Measurements from ENCODE around the gene SLC35F1.

SLC35F1 gene

GRCh38 chr6:117906507-117906957 is 532 bp upstream of the SLC35F1 start:
- TF ChIP-seq REST (IDR thresholded peaks at IDR 0.05; ENCODE audit: low read depth): peak; percentile 89
- no peak for TF ChIP-seq TCF12 (IDR thresholded peaks at IDR 0.05; ENCODE audit: low read depth)

- TF ChIP-seq CEBPB (IDR thresholded peaks at IDR 0.05) (no peak), MAX (IDR thresholded peaks at IDR 0.05) (peak; percentile 28; the same call in 1 of the 2 replicates), CREB1 (IDR thresholded peaks at IDR 0.05; ENCODE audit: low read depth) (no peak), TAF1 (IDR thresholded peaks at IDR 0.05; ENCODE audit: low read depth) (no peak), REST (IDR thresholded peaks at IDR 0.05; ENCODE audit: low read depth) (no peak), EP300 (IDR thresholded peaks at IDR 0.05; ENCODE audit: borderline replicate concordance) (no peak)
Observed at GRCh38 chr6:117907601-117908245, 659 bp downstream of the SLC35F1 start.

DNA sequence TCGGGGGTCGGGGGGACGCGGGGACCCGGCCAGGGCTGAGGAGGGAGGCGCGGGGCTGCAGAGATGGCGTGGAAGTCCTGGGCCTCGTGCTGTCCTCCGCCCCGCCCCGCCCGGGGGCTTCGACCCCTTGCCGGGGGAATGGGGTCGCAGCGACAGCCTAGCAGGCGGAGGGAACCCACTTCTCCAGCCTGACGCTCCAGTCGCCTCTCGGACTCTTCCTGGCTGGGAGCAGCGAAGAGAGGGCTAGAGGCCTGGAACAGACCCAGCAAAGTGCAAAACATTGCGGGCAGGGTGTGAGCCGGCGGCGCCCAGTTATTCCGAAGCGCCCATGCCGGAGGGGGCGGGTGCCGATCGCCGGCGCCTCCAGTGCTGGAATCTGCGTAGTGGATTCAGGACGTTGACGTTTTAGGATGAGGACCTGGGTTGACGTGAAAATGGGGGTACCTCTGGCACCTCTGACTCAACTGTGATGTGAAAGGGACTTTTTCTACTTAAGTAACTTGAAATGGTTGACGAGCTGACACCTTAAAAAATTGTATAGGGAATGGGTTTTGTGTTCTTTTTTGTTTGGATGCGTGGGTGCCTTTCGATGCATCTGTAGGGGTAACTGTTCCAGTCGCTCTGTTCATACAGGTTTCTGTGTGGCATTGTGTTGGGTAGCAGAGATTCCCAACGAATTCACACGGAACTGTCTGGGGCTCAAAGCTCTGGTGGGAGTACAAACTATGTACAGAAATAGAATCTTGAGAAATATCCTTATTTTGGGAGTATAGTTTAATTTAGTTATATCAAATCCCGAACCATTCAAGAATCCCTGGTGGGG is 1.4 kb downstream of the SLC35F1 start:
- TF ChIP-seq ZBTB7A (IDR thresholded peaks at IDR 0.05; ENCODE audit: low read depth) (peak; percentile 37; the same call in 1 of the 2 replicates), CREB1 (IDR thresholded peaks at IDR 0.05; ENCODE audit: low read depth) (no peak)

GRCh38 chr6:117909638-117910037 is 2.6 kb downstream of the SLC35F1 start:
- TF ChIP-seq REST (IDR thresholded peaks at IDR 0.05; ENCODE audit: low read depth) (no peak), TCF12 (IDR thresholded peaks at IDR 0.05; ENCODE audit: low read depth) (no peak), TEAD4 (IDR thresholded peaks at IDR 0.05) (no peak), EGR1 (IDR thresholded peaks at IDR 0.05) (no peak), TAF1 (IDR thresholded peaks at IDR 0.05; ENCODE audit: low read depth) (no peak), NFIC (IDR thresholded peaks at IDR 0.05) (no peak), YY1 (IDR thresholded peaks at IDR 0.05; ENCODE audit: low read depth) (no peak), CREB1 (IDR thresholded peaks at IDR 0.05; ENCODE audit: low read depth) (no peak), CEBPB (IDR thresholded peaks at IDR 0.05) (no peak), EP300 (IDR thresholded peaks at IDR 0.05; ENCODE audit: borderline replicate concordance) (no peak), RAD21 (IDR thresholded peaks at IDR 0.05; ENCODE audit: low read depth) (no peak), ZBTB7A (IDR thresholded peaks at IDR 0.05; ENCODE audit: low read depth) (no peak)

- TF ChIP-seq TAF1 (IDR thresholded peaks at IDR 0.05; ENCODE audit: low read depth): no peak
- no peak for TF ChIP-seq EP300 (IDR thresholded peaks at IDR 0.05; ENCODE audit: borderline replicate concordance)
- no peak for TF ChIP-seq ZBTB7A (IDR thresholded peaks at IDR 0.05; ENCODE audit: low read depth)
- TF ChIP-seq, protein P1, sequence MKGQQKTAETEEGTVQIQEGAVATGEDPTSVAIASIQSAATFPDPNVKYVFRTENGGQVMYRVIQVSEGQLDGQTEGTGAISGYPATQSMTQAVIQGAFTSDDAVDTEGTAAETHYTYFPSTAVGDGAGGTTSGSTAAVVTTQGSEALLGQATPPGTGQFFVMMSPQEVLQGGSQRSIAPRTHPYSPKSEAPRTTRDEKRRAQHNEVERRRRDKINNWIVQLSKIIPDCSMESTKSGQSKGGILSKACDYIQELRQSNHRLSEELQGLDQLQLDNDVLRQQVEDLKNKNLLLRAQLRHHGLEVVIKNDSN (IDR thresholded peaks at IDR 0.05): no peak
- no peak for TF ChIP-seq REST (IDR thresholded peaks at IDR 0.05; ENCODE audit: low read depth)
- no peak for TF ChIP-seq CEBPB (IDR thresholded peaks at IDR 0.05)
- TF ChIP-seq CREB1 (IDR thresholded peaks at IDR 0.05; ENCODE audit: low read depth): no peak
- no peak for TF ChIP-seq FOXM1 (IDR thresholded peaks at IDR 0.05; ENCODE audit: borderline replicate concordance, low read depth)
- TF ChIP-seq MAX (IDR thresholded peaks at IDR 0.05): no peak
- no peak for TF ChIP-seq RAD21 (IDR thresholded peaks at IDR 0.05; ENCODE audit: low read depth)
- TF ChIP-seq TEAD4 (IDR thresholded peaks at IDR 0.05): no peak
- TF ChIP-seq TCF12 (IDR thresholded peaks at IDR 0.05; ENCODE audit: low read depth): no peak
- TF ChIP-seq EGR1 (IDR thresholded peaks at IDR 0.05): no peak
- TF ChIP-seq NFIC (IDR thresholded peaks at IDR 0.05): no peak
- TF ChIP-seq YY1 (IDR thresholded peaks at IDR 0.05; ENCODE audit: low read depth): no peak
Observed at GRCh38 chr6:117910549-117910948, 3.5 kb downstream of the SLC35F1 start.

All from Ishikawa (cell line).